HG02623 (cell line): ENCODE data around the gene ETF1.
A peak's percentile ranks its signal among the peaks of the same experiment; 100 is the strongest.

ENCODE experiments used
- ATAC-seq: cut with Tn5 transposase; IDR thresholded peaks from one replicate; pipeline ENCODE4 v1.9.1; 2021; ENCODE audit warnings: moderate library complexity; ENCODE audit not compliant: unreplicated experiment

The ETF1 gene

DNA sequence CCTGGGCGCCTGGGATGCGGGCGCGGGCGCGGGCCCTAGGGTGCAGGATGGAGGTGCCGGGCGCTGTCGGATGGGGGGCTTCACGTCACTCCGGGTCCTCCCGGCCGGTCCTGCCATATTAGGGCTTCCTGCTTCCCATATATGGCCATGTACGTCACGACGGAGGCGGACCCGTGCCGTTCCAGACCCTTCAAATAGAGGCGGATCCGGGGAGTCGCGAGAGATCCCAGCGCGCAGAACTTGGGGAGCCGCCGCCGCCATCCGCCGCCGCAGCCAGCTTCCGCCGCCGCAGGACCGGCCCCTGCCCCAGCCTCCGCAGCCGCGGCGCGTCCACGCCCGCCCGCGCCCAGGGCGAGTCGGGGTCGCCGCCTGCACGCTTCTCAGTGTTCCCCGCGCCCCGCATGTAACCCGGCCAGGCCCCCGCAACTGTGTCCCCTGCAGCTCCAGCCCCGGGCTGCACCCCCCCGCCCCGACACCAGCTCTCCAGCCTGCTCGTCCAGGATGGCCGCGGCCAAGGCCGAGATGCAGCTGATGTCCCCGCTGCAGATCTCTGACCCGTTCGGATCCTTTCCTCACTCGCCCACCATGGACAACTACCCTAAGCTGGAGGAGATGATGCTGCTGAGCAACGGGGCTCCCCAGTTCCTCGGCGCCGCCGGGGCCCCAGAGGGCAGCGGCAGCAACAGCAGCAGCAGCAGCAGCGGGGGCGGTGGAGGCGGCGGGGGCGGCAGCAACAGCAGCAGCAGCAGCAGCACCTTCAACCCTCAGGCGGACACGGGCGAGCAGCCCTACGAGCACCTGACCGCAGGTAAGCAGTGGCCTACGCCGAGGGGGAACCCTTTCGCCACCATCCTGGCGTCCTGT is 77.5 kb downstream of the ETF1 start, which contains the start of gene EGR1:
Gene EGR1 (plus strand): TSS at position 219 of the 864 bp plus-strand sequence. CDS start 283 bp downstream, at position 502.
- ATAC-seq, result peak; percentile 51

DNA sequence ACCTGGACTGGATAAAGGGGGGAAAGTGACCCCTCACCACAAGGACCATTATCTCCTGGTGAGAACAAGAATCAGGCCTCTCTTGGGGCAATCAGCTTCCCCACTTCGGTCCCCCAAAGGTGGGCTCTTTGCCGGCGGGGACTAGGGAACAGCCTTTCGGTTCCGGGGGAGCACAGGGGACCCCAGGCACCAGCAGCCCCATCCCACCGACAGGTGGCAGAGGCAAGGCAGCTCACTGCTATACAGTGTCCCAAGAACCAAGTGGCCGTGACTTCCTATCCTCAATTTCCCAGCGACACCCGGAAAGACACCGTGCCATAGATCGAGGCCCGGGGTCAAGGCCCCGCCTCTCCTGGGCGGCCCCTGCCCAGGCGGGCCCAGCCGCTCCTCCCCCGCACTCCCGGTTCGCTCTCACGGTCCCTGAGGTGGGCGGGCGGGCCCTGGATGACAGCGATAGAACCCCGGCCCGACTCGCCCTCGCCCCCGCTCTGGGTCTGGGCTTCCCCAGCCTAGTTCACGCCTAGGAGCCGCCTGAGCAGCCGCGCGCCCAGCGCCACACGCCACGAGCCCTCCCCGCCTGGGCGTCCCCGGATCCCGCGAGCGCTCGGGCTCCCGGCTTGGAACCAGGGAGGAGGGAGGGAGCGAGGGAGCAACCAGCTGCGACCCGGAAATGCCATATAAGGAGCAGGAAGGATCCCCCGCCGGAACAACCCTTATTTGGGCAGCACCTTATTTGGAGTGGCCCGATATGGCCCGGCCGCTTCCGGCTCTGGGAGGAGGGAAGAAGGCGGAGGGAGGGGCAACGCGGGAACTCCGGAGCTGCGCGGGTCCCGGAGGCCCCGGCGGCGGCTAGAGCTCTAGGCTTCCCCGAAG is 78.4 kb downstream of the ETF1 start:
- ATAC-seq, result peak; percentile 62

DNA sequence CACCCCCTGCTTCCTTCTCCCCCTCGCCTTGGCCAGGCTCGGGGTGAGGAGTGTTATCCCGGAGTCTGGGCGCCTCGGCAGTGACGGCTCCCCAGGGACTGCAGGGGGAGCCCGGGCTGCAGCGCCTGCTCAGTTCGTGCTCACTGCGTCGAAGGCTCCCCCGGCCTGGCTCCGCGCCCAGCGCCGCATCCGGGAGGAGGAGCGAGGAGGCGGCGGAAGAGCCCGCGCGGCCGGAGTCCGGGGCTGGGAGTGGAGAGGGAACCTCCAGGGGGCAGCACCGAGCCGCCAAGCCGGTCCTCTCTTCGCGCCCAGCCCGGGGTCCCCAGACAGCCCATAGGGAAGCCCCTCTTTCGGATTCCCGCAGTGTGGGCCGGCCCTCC is 79.0 kb downstream of the ETF1 start:
- ATAC-seq, result peak; percentile 42

DNA sequence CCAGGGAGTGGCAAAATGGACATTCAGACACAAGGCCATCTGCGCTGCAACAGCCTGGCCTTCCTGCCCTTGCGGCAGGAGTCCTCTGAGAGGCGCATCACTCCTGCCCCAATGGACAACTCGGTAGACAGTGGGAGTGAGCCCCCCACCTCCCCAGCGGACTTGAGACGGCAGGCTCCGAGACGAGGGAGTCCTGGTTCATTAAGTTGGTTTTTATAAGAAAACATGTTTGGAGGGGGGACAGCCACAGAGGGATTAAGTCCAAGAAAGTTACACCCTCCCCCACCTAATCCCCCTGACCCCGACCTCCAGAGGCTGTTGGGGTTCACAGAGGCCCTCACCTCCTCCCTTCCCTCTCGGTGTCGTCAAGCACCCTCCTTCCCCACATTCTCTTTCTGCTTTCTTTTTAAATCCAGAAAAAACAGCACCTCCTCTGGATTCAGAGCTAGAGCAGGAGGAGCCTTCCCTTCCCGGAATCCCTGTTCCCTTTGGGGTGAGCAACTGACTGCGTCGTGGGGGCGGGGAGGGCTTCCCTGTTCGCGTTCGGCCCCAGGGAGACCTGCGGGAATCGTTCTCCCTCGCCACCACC is 79.5 kb downstream of the ETF1 start:
- no peak for ATAC-seq

DNA sequence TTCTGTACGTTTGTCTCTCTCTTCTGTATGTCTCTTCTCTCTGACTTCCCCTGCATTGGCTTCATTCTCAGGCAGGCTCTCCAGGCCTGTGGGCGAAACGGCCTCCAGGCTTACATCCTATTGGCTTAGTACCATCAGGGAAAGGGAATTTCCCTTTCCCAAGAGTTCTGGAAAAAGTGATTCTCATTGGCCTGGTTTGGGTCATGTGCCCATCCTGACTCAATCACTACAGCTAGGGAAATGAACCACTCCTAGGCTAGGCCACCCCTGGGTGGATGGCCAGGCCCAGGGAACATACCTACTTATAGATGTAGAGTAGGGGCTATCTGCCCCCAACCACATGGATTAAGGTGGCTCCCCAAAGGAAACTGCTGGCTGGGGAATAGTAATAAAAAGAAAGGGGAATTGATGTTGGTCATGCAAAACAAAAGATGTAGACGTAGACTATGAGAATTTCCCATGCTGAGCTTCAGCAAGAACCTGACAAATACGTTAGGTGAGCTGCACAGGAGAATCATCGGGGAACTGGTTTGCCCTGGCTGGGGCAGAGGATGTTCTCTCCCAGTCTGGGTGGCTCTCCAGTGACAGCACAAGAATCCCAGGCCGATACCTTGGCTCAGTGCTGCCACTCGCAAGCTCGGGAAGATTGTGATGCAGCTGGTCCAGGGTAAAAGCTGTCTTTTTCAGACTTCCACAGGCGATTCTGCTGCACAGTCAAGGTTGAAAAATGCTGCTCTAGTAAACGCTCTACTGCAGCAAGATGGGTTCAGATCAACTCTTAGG is 81.5 kb downstream of the ETF1 start:
- ATAC-seq, result no peak

DNA sequence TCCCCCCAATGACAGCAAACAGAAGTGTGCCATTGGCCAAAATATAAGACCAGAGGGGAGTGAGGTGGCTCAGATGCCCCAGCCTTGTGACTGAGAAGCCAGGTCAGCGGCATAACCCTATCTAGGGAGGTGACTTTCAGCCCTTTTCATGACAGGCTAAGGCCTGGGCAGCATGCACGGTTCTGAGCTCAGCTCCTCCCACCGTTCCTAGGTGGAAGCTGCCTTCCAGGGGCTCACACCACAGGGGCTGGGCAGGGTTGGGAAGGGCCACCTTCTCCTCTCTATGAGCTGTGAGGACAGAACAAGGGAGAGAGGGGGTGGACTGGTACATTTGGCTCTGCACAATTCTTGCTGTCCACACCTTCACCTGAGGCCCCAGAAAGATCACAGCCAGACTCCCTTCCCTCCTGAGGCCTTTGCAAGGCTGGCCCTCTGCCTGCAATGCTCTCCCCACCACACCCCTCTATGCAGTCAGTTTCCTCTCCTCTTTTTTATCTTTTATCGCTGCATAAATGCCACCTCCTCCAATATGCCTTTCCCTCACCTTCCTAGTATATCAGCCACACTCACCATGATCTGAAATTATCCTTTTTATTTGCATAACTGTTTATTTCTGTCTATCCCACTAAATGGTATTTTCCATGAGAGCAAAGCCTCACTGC is 82.9 kb downstream of the ETF1 start:
- no peak for ATAC-seq

DNA sequence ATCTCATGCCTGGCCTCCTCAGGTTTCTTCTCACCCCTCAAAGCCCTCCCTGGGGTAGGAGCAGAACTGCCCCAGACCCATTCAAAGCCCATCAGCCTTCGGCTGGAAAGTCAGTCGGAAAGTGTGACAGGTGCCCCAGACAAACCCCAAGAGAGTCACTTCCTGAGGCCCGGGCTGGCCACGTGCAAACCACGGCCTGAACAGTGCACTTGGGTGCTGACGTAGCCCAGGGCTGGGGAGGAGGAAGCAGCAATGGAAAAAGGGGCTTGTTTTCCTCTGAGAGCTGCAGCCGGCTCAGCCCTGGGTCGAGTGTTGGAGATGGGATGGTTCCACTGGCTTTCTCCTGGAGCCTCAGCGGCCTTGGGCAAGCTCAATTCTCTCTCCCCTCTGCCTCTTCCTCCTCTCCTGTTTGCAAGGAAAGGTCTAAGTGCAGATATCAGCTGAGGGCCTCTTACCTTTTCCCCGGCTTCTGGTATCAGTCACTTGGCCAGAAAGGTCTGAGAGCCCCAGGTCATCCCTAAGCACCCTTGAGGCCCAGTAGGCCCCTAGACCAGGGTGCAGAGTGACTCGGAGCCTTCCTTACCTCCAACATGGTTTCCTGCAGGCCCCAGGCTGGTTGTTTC is 83.6 kb downstream of the ETF1 start:
- ATAC-seq, result no peak

DNA sequence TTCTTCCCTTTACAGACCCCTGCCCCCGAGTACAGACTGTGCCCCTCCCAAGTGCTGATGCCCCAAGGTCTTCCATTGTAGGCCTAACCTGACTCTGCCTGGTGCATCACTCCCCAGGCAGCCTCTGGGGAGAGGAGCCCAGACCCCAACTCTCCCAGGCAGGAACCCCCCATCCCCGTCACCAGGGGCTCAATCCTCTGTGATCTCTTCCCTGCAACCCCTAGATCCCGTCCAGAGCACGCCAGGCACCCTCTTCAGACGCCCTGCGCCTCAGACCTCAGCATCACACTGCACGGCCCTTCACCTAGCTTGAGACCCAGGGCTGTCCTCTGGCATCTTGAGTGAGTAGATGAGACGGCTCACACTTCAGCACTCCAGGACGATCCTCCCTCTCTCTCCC is 84.2 kb downstream of the ETF1 start:
- ATAC-seq, result no peak

DNA sequence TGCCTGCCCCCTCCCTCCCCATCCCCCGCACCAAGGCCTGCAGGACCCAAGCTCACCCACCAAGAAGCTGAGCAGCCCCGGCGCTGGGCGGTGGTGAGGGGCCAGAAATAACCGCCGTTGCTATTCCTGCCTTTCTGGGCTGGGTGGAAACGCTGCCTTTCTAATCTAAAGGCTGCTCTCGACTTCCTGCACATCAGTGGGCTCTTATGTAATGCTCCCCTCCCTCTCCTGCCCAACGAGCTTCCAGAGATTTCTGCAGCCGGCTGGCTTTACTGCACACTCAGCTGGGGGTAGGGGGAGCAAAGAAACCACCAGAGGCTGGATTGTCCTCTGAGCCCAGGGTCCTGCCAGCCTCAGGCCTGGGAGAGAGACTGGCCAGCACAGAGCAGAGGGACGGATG is 84.7 kb downstream of the ETF1 start:
- ATAC-seq, result no peak

DNA sequence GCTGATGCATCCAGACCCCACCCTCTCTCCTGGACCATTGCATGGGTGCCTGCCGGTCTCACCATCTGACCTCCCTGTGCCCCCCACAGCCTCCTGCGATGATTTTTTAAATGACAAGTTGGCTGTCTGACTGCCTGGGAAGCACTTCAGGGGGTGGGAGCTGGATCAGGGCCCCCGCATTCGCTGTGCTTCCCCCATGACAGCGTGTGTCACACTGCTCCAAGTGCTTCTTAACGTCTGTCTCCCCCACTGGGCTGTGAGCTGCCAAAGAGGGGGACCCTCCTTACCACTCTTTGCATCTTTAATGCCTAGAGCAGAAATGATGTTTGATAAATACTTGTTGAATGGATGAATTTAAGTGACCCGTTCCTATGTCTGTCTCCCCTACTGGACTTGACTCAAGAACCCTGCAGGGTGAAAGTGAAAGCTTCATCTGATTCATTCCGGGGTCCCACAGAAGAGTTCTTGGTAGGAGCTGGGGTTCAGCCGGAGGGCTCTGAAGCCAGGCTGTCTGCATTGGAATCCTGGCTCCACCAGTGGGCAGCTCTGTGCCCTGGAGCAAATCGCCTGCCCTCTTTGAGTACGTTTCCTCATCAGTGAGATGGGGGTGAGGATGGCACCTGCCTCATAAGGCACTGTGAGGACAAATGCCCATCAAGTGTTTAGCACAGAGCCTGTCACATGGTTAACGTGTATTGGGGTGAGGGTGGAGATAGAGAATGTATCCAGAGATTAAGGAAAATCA is 85.3 kb downstream of the ETF1 start:
- ATAC-seq, result no peak
